C4-2B (cell line): ENCODE results near the gene NOTCH4.

Experiments used
- CTCF ChIP-seq: fragments of 450-650 bp; conservative IDR thresholded peaks from 2 replicates; pipeline ENCODE4 v1.5.1; 2017; ENCODE audit warnings: mild to moderate bottlenecking
- ZFX ChIP-seq: fragments of 450-650 bp; IDR thresholded peaks from 2 replicates; pipeline ENCODE4 v1.6.1; 2017

DNA sequence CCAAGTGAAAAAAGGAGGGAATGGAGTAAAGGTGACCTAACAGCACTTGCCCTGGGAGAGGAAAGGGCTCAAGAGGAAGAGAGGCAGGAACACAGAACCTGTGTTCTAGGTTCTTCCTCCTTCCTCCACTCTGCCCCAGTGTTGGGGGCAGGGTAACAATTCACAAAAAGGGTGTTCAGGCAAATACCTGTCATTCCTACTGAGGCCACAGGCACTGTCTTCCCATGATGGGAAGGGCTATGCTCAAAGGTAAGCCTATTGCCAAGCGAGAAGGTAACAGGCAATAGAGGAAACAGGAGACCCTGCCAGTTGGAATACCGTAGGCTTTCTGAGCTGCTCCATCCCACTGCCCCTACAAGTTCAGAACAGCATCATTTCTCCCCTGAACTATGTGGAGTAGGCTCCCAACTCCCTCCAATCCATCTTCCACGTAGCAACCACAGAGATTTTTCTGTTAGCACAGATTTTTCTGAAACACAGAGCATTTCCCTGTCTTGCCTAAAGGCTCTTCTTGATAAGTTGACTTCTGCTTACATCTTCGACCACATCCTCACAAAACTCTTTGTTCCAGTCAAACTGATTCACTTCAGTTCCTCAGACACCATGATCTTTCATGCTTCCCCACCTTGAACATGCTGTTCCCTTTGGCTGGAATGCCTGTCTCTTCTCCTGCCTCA, 50.7 kb downstream of the NOTCH4 start:
- TF ChIP-seq CTCF (no peak), ZFX (no peak)
